Dendritic cell treated with granulocyte-macrophage colony-stimulating factor and Interleukin-4, amounts not matched to agents 40 ng/mL and 50 ng/mL, for 4 days (primary cell): Measurements from ENCODE around the gene ZNF609.

Experiments
- H3K27ac Mint-ChIP-seq: one replicate; pipeline ENCODE4 v1.8.0; 2022; ENCODE audit warnings: mild to moderate bottlenecking, mixed read lengths
- H3K27me3 Mint-ChIP-seq: one replicate; pipeline ENCODE4 v1.8.0; 2022; ENCODE audit warnings: mild to moderate bottlenecking, mixed read lengths
- H3K36me3 Mint-ChIP-seq: one replicate; pipeline ENCODE4 v1.8.0; 2022; ENCODE audit warnings: low read depth, mixed read lengths
- H3K4me1 Mint-ChIP-seq: one replicate; pipeline ENCODE4 v1.8.0; 2022; ENCODE audit warnings: low read depth, mixed read lengths
- H3K4me3 Mint-ChIP-seq: one replicate; pipeline ENCODE4 v1.8.0; 2022; ENCODE audit warnings: mild to moderate bottlenecking, moderate library complexity, mixed read lengths
- H3K9me3 Mint-ChIP-seq: one replicate; pipeline ENCODE4 v1.8.0; 2022; ENCODE audit warnings: mixed read lengths
- intact Hi-C: fragments of 100-400 bp; cut with micrococcal nuclease; formaldehyde crosslinking; loops from one replicate; pipeline ENCODE4 v1.15.0; 2022

The ZNF609 gene

GRCh38 chr15:64645995-64646394 lies 185.6 kb downstream of the ZNF609 start:
- intact Hi-C loops = no loop called here
- no peak overlapping the region for H3K27ac Mint-ChIP-seq
- no peaks in the 10 kb centered on the region for H3K27me3 Mint-ChIP-seq
- no peak overlapping the region for H3K4me3 Mint-ChIP-seq
- H3K9me3 Mint-ChIP-seq = no peaks in the 10 kb centered on the region
- peaks cover 21% of the 10 kb centered on the region for H3K36me3 Mint-ChIP-seq
- H3K4me1 Mint-ChIP-seq = peaks cover 12% of the 10 kb centered on the region

- Mint-ChIP-seq H3K9me3 (no peaks in the 10 kb centered on the region), H3K4me3 (no peak overlapping the region), H3K4me1 (peaks cover 6% of the 10 kb centered on the region), H3K27me3 (no peaks in the 10 kb centered on the region), H3K27ac (no peak overlapping the region), H3K36me3 (peaks cover 16% of the 10 kb centered on the region)
- intact Hi-C loops = no loop called here
These were observed 187.0 kb downstream of the ZNF609 start for GRCh38 chr15:64647367-64647766.

GRCh38 chr15:64650552-64650951 lies 190.2 kb downstream of the ZNF609 start:
- H3K27ac Mint-ChIP-seq = no peak overlapping the region
- H3K4me3 Mint-ChIP-seq = no peak overlapping the region
- intact Hi-C loops = loop anchor here (10.0 kb wide), 2 partner anchors 46 to 226 kb away; no protein-coding TSS in a partner anchor
- no peaks in the 10 kb centered on the region for H3K9me3 Mint-ChIP-seq
- H3K36me3 Mint-ChIP-seq = no peaks in the 10 kb centered on the region
- no peaks in the 10 kb centered on the region for H3K4me1 Mint-ChIP-seq
- H3K27me3 Mint-ChIP-seq = no peaks in the 10 kb centered on the region

GRCh38 chr15:64651601-64652191 lies 191.3 kb downstream of the ZNF609 start:
- peaks cover 4% of the 10 kb centered on the region for H3K4me1 Mint-ChIP-seq
- H3K27ac Mint-ChIP-seq = no peak overlapping the region
- no peak overlapping the region for H3K4me3 Mint-ChIP-seq
- intact Hi-C loops = loop anchor here (10.0 kb wide), 2 partner anchors 47 to 227 kb away; no protein-coding TSS in a partner anchor
- peaks cover 5% of the 10 kb centered on the region for H3K36me3 Mint-ChIP-seq
- no peaks in the 10 kb centered on the region for H3K27me3 Mint-ChIP-seq
- H3K9me3 Mint-ChIP-seq = no peaks in the 10 kb centered on the region

GRCh38 chr15:64653757-64654156 lies 193.4 kb downstream of the ZNF609 start:
- intact Hi-C loops = loop anchor here (10.0 kb wide), 2 partner anchors 49 to 229 kb away; no protein-coding TSS in a partner anchor
- no peaks in the 10 kb centered on the region for H3K27me3 Mint-ChIP-seq
- H3K36me3 Mint-ChIP-seq = peaks cover 15% of the 10 kb centered on the region
- H3K4me1 Mint-ChIP-seq = peaks cover 10% of the 10 kb centered on the region
- no peaks in the 10 kb centered on the region for H3K9me3 Mint-ChIP-seq
- no peak overlapping the region for H3K4me3 Mint-ChIP-seq
- H3K27ac Mint-ChIP-seq = no peak overlapping the region

- Mint-ChIP-seq H3K27ac (no peak overlapping the region), H3K36me3 (peaks cover 23% of the 10 kb centered on the region), H3K27me3 (no peaks in the 10 kb centered on the region), H3K9me3 (no peaks in the 10 kb centered on the region), H3K4me1 (peaks cover 10% of the 10 kb centered on the region), H3K4me3 (no peak overlapping the region)
- intact Hi-C loops = loop anchor here (10.0 kb wide), 2 partner anchors 52 to 232 kb away; no protein-coding TSS in a partner anchor
These were observed 196.1 kb downstream of the ZNF609 start for GRCh38 chr15:64656508-64656907.

- no peaks in the 10 kb centered on the region for H3K27me3 Mint-ChIP-seq
- peaks cover 29% of the 10 kb centered on the region for H3K36me3 Mint-ChIP-seq
- no peaks in the 10 kb centered on the region for H3K9me3 Mint-ChIP-seq
- H3K4me3 Mint-ChIP-seq = no peak overlapping the region
- H3K27ac Mint-ChIP-seq = no peak overlapping the region
- intact Hi-C loops = no loop called here
- H3K4me1 Mint-ChIP-seq = peaks cover 5% of the 10 kb centered on the region
These were observed 204.8 kb downstream of the ZNF609 start for GRCh38 chr15:64665179-64665578.

- Mint-ChIP-seq H3K9me3 (no peaks in the 10 kb centered on the region), H3K36me3 (peaks cover 28% of the 10 kb centered on the region), H3K4me1 (peaks cover 5% of the 10 kb centered on the region), H3K4me3 (no peak overlapping the region), H3K27me3 (no peaks in the 10 kb centered on the region), H3K27ac (peak overlapping the region; percentile 39)
- intact Hi-C loops = no loop called here
These were observed 207.4 kb downstream of the ZNF609 start for GRCh38 chr15:64667736-64668161.

- intact Hi-C loops = no loop called here
- Mint-ChIP-seq H3K27ac (no peak overlapping the region), H3K36me3 (peaks cover 69% of the 10 kb centered on the region), H3K4me1 (no peaks in the 10 kb centered on the region), H3K9me3 (no peaks in the 10 kb centered on the region), H3K27me3 (no peaks in the 10 kb centered on the region), H3K4me3 (no peak overlapping the region)
These were observed 213.5 kb downstream of the ZNF609 start for GRCh38 chr15:64673866-64674265.

- Mint-ChIP-seq H3K36me3 (peaks cover 95% of the 10 kb centered on the region), H3K4me1 (peaks cover 2% of the 10 kb centered on the region), H3K4me3 (no peak overlapping the region), H3K9me3 (no peaks in the 10 kb centered on the region), H3K27ac (no peak overlapping the region), H3K27me3 (no peaks in the 10 kb centered on the region)
- intact Hi-C loops = no loop called here
These were observed 217.9 kb downstream of the ZNF609 start for GRCh38 chr15:64678126-64678819.

- H3K4me3 Mint-ChIP-seq = no peak overlapping the region
- peaks cover 7% of the 10 kb centered on the region for H3K4me1 Mint-ChIP-seq
- H3K9me3 Mint-ChIP-seq = no peaks in the 10 kb centered on the region
- peaks cover 97% of the 10 kb centered on the region for H3K36me3 Mint-ChIP-seq
- intact Hi-C loops = no loop called here
- H3K27me3 Mint-ChIP-seq = no peaks in the 10 kb centered on the region
- no peak overlapping the region for H3K27ac Mint-ChIP-seq
These were observed 219.7 kb downstream of the ZNF609 start for GRCh38 chr15:64680097-64680496.

GRCh38 chr15:64681424-64682024 lies 221.1 kb downstream of the ZNF609 start:
- Mint-ChIP-seq H3K4me3 (no peak overlapping the region), H3K27ac (no peak overlapping the region), H3K36me3 (peaks cover 99% of the 10 kb centered on the region), H3K27me3 (no peaks in the 10 kb centered on the region), H3K9me3 (no peaks in the 10 kb centered on the region), H3K4me1 (peaks cover 11% of the 10 kb centered on the region)
- intact Hi-C loops = no loop called here

- H3K27me3 Mint-ChIP-seq = no peaks in the 10 kb centered on the region
- H3K4me3 Mint-ChIP-seq = no peak overlapping the region
- no peak overlapping the region for H3K27ac Mint-ChIP-seq
- no peaks in the 10 kb centered on the region for H3K9me3 Mint-ChIP-seq
- intact Hi-C loops = no loop called here
- H3K36me3 Mint-ChIP-seq = peaks cover 100% of the 10 kb centered on the region
- H3K4me1 Mint-ChIP-seq = peaks cover 11% of the 10 kb centered on the region
These were observed 221.9 kb downstream of the ZNF609 start for GRCh38 chr15:64682255-64682654.

GRCh38 chr15:64683378-64683777 lies 223.0 kb downstream of the ZNF609 start:
- intact Hi-C loops = no loop called here
- Mint-ChIP-seq H3K27me3 (no peaks in the 10 kb centered on the region), H3K36me3 (peaks cover 100% of the 10 kb centered on the region), H3K9me3 (no peaks in the 10 kb centered on the region), H3K4me3 (no peak overlapping the region), H3K27ac (peak overlapping the region; percentile 8), H3K4me1 (peaks cover 11% of the 10 kb centered on the region)
